Kidney (tissue), 14 donors: ENCODE measurements around the gene MYOZ3. TPM values are rescaled to one million over a fixed set of nuclear protein-coding genes. Genes with fewer than 3 reads are reported as not detected.

Experiments
- DNase-seq, 5 donors: peaks; one replicate each; pipeline ENCODE4 v3.0.0-alpha.2; 2013 to 2020
- FAIRE-seq: peaks from 2 replicates; lab custom pipeline; 2012; peaks lifted over from hg19 to GRCh38; lab: Jason Lieb, UNC
- H3K27ac ChIP-seq, 2 donors: one replicate each; pipeline ENCODE4 v1.7.0; 2013; ENCODE audit warnings: low read depth in 2 of 2, low read length in 2 of 2, inconsistent platforms in 1 of 2
- H3K27me3 ChIP-seq: one replicate; pipeline ENCODE4 v1.7.1; 2013; ENCODE audit warnings: low read length, inconsistent platforms; ENCODE audit not compliant: control insufficient read depth, insufficient read depth
- H3K36me3 ChIP-seq, 3 donors: one replicate each; pipeline versions ENCODE4 v1.7.0 to v1.7.1; 2013; ENCODE audit warnings: low read length in 3 of 3, control low read depth in 1 of 3, inconsistent platforms in 1 of 3; ENCODE audit not compliant: insufficient read depth in 3 of 3, control insufficient read depth in 2 of 3
- H3K4me1 ChIP-seq, 3 donors: one replicate each; pipeline versions ENCODE4 v1.7.0 to v1.7.1; 2013; ENCODE audit warnings: low read length in 3 of 3, inconsistent platforms in 1 of 3, low read depth in 1 of 3; ENCODE audit not compliant: control insufficient read depth in 2 of 3, insufficient read depth in 2 of 3
- H3K4me3 ChIP-seq, 3 donors: one replicate each; pipeline versions ENCODE4 v1.7.0 to v1.8.1; 2013; ENCODE audit warnings: low read length in 3 of 3, control low read depth in 1 of 3, inconsistent platforms in 1 of 3
- H3K9ac ChIP-seq, 3 donors: one replicate each; pipeline versions ENCODE4 v1.7.0 to v1.7.1; 2013; ENCODE audit warnings: low read length in 3 of 3, control low read depth in 1 of 3, inconsistent platforms in 1 of 3
- H3K9me3 ChIP-seq, 3 donors: one replicate each; pipeline versions ENCODE4 v1.7.0 to v1.7.1; 2013; ENCODE audit warnings: low read length in 3 of 3, control low read depth in 1 of 3, inconsistent platforms in 1 of 3; ENCODE audit not compliant: control insufficient read depth in 2 of 3, insufficient read depth in 1 of 3
- CTCF ChIP-seq: IDR thresholded peaks from 3 replicates; pipeline ENCODE4 v1.5.1; 2012; ENCODE audit warnings: mild to moderate bottlenecking, moderate library complexity, borderline replicate concordance; ENCODE audit not compliant: insufficient read depth; ENCODE audit errors: extremely low read depth
- intact Hi-C: fragments of 100-400 bp; cut with DNase I; formaldehyde crosslinking; loops from one replicate; pipeline ENCODE4 v1.11.1; 2022
- polyA plus RNA-seq: library from polyadenylated mRNA; stranded (reverse); fragments of 350-450 nt; fragmentation: Illumina TruSeq; extraction: RNeasy Lipid Tissue Mini Kit (QIAGEN cat#74804); gene quantifications from one replicate; pipeline ENCODE4 v1.2.3, GENCODE V29; 2014; ENCODE audit warnings: low read depth, low replicate concordance; ENCODE audit not compliant: insufficient read depth
- total RNA-seq: library from RNA; stranded (reverse); fragmentation: NEBNext Ultra II Directional; extraction: Animal tissue kit (Norgen Biotek cat#: 25700); gene quantifications from one replicate; pipeline ENCODE4 v1.2.1, GENCODE V29; 2021
- donor health status: control.
- donor health status: control.
- donor health status: control.
- donor health status: control.
- donor health status: control.
- donor health status: DM: yes; HTN: yes; CAD: no.
- donor health status: Normal renal cell carcinoma (clear cell type).

The MYOZ3 gene
- total and polyA plus RNA-seq, 2 donors from 2014 or later: 0.66 to 1.3 TPM

GRCh38 chr5:150622157-150622556, 38.9 kb upstream of the MYOZ3 start:
- DNase-seq (no peak), FAIRE-seq (no peak)
- Histone ChIP-seq H3K36me3 (no peaks in the 10 kb centered on the region), H3K27me3 (no peaks in the 10 kb centered on the region), H3K4me3 (no peak overlapping the region), H3K9me3 (no peaks in the 10 kb centered on the region), H3K9ac (no peak overlapping the region), H3K4me1 (peaks cover 0 to 31% (median 0%) of the 10 kb centered on the region in 3 donors), H3K27ac (no peak overlapping the region)
- intact Hi-C loops: no loop called here
- TF ChIP-seq CTCF: no peak

GRCh38 chr5:150623152-150623877, 37.7 kb upstream of the MYOZ3 start:
- no peak for TF ChIP-seq CTCF
- FAIRE-seq (no peak), DNase-seq (no peak)
- intact Hi-C loops: no loop called here
- peak overlapping the region in 1 of 3 donors; percentile 6 for H3K9ac ChIP-seq
- no peaks in the 10 kb centered on the region for H3K9me3 ChIP-seq
- no peaks in the 10 kb centered on the region for H3K36me3 ChIP-seq
- peaks cover 0 to 28% (median 4%) of the 10 kb centered on the region in 3 donors for H3K4me1 ChIP-seq
- no peak overlapping the region for H3K4me3 ChIP-seq
- H3K27me3 ChIP-seq: no peaks in the 10 kb centered on the region
- H3K27ac ChIP-seq: peak overlapping the region in 1 of 2 donors; percentile 23

GRCh38 chr5:150623878-150624216, 37.2 kb upstream of the MYOZ3 start:
- H3K9ac ChIP-seq: peak overlapping the region in 1 of 3 donors; percentile 6
- no peaks in the 10 kb centered on the region for H3K36me3 ChIP-seq
- TF ChIP-seq CTCF: no peak
- no peaks in the 10 kb centered on the region for H3K9me3 ChIP-seq
- peaks cover 0 to 24% (median 6%) of the 10 kb centered on the region in 3 donors for H3K4me1 ChIP-seq
- peak overlapping the region; percentile 43 to 67 for H3K27ac ChIP-seq
- H3K27me3 ChIP-seq: no peaks in the 10 kb centered on the region
- intact Hi-C loops: no loop called here
- peak overlapping the region in 1 of 3 donors; percentile 53 for H3K4me3 ChIP-seq
- FAIRE-seq (no peak), DNase-seq (no peak)
